ENCODE data around the gene CCDC146. TPM values are rescaled to one million over a fixed set of nuclear protein-coding genes. Genes with fewer than 3 reads are reported as not detected.

The CCDC146 gene
- total and polyA plus RNA-seq, 9 of the 15 experiments (the other 6 are each of a cell fraction or from before 2014, with no cell fraction given) = 0.10 to 0.98 (median 0.26) TPM; not detected in 1

DNA sequence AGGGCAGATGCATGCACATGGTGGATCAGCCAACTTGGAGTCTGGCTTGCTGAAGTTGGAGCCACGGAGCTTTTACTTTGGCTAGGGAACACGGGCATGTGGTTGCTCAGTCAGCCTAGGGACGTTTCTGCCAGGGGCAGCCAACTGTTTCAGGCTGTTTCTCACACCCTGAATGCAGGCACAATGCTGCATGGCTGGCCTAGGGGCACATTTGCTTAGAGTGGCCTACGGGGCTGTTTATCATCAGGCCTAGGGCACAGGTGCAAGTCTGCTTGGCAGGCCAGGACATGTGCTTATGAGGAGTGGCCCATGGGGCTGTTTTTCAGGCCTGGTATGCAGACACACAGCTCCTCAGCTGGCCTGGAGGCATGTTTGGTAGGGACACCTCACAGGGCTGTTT is 186.4 kb downstream of the CCDC146 start (continued):
- TF ChIP-seq NONO (IDR thresholded peaks at IDR 0.05; ENCODE audit: low read depth in 2 of 2, low read length in 1 of 2) = no peak
- no peak for TF ChIP-seq ZNF23 (CRISPR knock-in tag; IDR thresholded peaks at IDR 0.05)
- no peak for TF ChIP-seq ATF1 (CRISPR knock-in tag; IDR thresholded peaks at IDR 0.05)
- TF ChIP-seq ATF1 (tag; IDR thresholded peaks at IDR 0.05) = no peak
- TF ChIP-seq, protein P1, sequence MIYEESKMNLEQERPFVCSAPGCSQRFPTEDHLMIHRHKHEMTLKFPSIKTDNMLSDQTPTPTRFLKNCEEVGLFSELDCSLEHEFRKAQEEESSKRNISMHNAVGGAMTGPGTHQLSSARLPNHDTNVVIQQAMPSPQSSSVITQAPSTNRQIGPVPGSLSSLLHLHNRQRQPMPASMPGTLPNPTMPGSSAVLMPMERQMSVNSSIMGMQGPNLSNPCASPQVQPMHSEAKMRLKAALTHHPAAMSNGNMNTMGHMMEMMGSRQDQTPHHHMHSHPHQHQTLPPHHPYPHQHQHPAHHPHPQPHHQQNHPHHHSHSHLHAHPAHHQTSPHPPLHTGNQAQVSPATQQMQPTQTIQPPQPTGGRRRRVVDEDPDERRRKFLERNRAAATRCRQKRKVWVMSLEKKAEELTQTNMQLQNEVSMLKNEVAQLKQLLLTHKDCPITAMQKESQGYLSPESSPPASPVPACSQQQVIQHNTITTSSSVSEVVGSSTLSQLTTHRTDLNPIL (CRISPR knock-in tag; IDR thresholded peaks at IDR 0.05) = no peak
- TF ChIP-seq, protein P2, sequence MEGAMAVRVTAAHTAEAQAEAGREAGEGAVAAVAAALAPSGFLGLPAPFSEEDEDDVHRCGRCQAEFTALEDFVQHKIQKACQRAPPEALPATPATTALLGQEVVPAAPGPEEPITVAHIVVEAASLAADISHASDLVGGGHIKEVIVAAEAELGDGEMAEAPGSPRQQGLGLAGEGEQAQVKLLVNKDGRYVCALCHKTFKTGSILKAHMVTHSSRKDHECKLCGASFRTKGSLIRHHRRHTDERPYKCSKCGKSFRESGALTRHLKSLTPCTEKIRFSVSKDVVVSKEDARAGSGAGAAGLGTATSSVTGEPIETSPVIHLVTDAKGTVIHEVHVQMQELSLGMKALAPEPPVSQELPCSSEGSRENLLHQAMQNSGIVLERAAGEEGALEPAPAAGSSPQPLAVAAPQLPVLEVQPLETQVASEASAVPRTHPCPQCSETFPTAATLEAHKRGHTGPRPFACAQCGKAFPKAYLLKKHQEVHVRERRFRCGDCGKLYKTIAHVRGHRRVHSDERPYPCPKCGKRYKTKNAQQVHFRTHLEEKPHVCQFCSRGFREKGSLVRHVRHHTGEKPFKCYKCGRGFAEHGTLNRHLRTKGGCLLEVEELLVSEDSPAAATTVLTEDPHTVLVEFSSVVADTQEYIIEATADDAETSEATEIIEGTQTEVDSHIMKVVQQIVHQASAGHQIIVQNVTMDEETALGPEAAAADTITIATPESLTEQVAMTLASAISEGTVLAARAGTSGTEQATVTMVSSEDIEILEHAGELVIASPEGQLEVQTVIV (CRISPR knock-in tag; IDR thresholded peaks at IDR 0.05; ENCODE audit: borderline replicate concordance) = no peak
- TF ChIP-seq TARDBP (IDR thresholded peaks at IDR 0.05) = no peak
- TF ChIP-seq, protein P3, sequence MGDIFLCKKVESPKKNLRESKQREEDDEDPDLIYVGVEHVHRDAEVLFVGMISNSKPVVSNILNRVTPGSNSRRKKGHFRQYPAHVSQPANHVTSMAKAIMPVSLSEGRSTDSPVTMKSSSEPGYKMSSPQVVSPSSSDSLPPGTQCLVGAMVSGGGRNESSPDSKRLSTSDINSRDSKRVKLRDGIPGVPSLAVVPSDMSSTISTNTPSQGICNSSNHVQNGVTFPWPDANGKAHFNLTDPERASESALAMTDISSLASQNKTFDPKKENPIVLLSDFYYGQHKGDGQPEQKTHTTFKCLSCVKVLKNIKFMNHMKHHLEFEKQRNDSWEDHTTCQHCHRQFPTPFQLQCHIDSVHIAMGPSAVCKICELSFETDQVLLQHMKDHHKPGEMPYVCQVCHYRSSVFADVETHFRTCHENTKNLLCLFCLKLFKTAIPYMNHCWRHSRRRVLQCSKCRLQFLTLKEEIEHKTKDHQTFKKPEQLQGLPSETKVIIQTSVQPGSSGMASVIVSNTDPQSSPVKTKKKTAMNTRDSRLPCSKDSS (IDR thresholded peaks at IDR 0.05; ENCODE audit: low read depth, partially characterized antibody) = no peak

Data from K562 (cell line).